ENCODE data around the gene UBFD1.

DNA sequence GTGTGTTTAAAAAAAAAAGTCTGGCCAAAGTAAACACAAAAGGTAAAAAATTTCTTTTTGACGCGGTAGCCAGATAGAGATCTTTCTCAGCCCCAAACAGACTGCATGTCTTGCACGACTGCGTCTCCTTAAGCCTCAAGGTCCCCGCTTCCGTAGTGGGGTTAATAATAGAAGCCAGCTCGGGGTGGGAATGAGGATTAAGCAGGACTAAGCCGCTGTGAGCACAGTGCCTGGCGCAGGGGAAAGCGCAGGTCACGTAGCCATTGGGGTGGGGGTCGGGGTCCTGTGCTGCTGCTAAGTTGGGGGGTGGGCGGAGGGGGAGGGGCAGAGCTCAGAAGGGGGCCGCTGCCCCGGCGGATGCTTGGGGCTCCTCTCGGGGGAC lies 47.8 kb upstream of the UBFD1 start:
- TF ChIP-seq, protein P1, sequence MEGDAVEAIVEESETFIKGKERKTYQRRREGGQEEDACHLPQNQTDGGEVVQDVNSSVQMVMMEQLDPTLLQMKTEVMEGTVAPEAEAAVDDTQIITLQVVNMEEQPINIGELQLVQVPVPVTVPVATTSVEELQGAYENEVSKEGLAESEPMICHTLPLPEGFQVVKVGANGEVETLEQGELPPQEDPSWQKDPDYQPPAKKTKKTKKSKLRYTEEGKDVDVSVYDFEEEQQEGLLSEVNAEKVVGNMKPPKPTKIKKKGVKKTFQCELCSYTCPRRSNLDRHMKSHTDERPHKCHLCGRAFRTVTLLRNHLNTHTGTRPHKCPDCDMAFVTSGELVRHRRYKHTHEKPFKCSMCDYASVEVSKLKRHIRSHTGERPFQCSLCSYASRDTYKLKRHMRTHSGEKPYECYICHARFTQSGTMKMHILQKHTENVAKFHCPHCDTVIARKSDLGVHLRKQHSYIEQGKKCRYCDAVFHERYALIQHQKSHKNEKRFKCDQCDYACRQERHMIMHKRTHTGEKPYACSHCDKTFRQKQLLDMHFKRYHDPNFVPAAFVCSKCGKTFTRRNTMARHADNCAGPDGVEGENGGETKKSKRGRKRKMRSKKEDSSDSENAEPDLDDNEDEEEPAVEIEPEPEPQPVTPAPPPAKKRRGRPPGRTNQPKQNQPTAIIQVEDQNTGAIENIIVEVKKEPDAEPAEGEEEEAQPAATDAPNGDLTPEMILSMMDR (IDR thresholded peaks at IDR 0.05) = no peak
- no peak for TF ChIP-seq POLR2A (IDR thresholded peaks at IDR 0.05)
